NCI-H1694 treated with DMSO at 0.1 percent for 48 hours (cell line): ENCODE results near the gene COX5A.
"Not testable (repeated sequence)": the region's sequence is repeated elsewhere in the genome, so short reads cannot be mapped to it uniquely, and the experiment has no call there.

Source experiments
- DNase-seq: peaks from one replicate; lab custom pipeline; 2025; lab: John Stamatoyannopoulos, UW

The COX5A gene

GRCh38 chr15:74955796-74956647 lies 18.1 kb upstream of the COX5A start:
- no peak for DNase-seq

- no peak for DNase-seq
Observed at GRCh38 chr15:74955017-74955416, 17.1 kb upstream of the COX5A start.

- DNase-seq: no peak
Observed at GRCh38 chr15:74954515-74954914, 16.6 kb upstream of the COX5A start.

- DNase-seq: no peak
Observed at GRCh38 chr15:74951006-74951405, 13.1 kb upstream of the COX5A start.

- peak; percentile 42 for DNase-seq
Observed at GRCh38 chr15:74950078-74950908, 12.4 kb upstream of the COX5A start.

GRCh38 chr15:74937272-74937589 lies 642 bp downstream of the COX5A start:
- no peak for DNase-seq

GRCh38 chr15:74935193-74935592 lies 2.7 kb downstream of the COX5A start:
- not testable (repeated sequence) for DNase-seq

GRCh38 chr15:74933573-74933972 lies 4.3 kb downstream of the COX5A start:
- DNase-seq: no peak

GRCh38 chr15:74928771-74929198 lies 9.1 kb downstream of the COX5A start:
- DNase-seq: no peak

- DNase-seq: no peak
Observed at GRCh38 chr15:74924525-74924924, 13.3 kb downstream of the COX5A start.

- DNase-seq: no peak
Observed at GRCh38 chr15:74920456-74920855, 17.4 kb downstream of the COX5A start.

- DNase-seq: no peak
Observed at GRCh38 chr15:74917676-74918075, 20.2 kb downstream of the COX5A start.

- not testable (repeated sequence) for DNase-seq
Observed at GRCh38 chr15:74913799-74914198, 24.1 kb downstream of the COX5A start.

- DNase-seq: no peak
Observed at GRCh38 chr15:74913041-74913440, 24.8 kb downstream of the COX5A start.

GRCh38 chr15:74908635-74909034 lies 29.2 kb downstream of the COX5A start:
- DNase-seq: no peak

- no peak for DNase-seq
Observed at GRCh38 chr15:74907163-74907870, 30.6 kb downstream of the COX5A start.

- peak; percentile 40 for DNase-seq
Observed at GRCh38 chr15:74906450-74907162, 31.3 kb downstream of the COX5A start, which contains the start of gene FAM219B. FAM219B (minus strand) TSS chr15:74906851; CDS start chr15:74906800, 51 bp downstream.

- DNase-seq: no peak
Observed at GRCh38 chr15:74906067-74906449, 31.8 kb downstream of the COX5A start.

- DNase-seq: no peak
Observed at GRCh38 chr15:74904190-74904805, 33.6 kb downstream of the COX5A start.

GRCh38 chr15:74903676-74904075 lies 34.2 kb downstream of the COX5A start:
- no peak for DNase-seq
